GM10248 (cell line): ENCODE data around the gene TOX2.

Source experiments
- CTCF ChIA-PET: fragments of 300-600 bp; sonication (Branson Sonifier 250); formaldehyde crosslinking; extraction: SDS; loops from one replicate; lab custom pipeline; 2021; ENCODE audit warnings: antibody characterized with exemption; lab: Yijun Ruan, JAX
- POLR2A ChIA-PET: fragments of 350-650 bp; sonication (Branson Sonifier 250); formaldehyde crosslinking; extraction: SDS; loops from one replicate; lab custom pipeline; 2020; ENCODE audit warnings: antibody characterized with exemption; lab: Yijun Ruan, JAX
- DNase-seq: peaks from one replicate; pipeline ENCODE4 v3.0.0; 2012; ENCODE audit errors: extremely low spot score
- CTCF ChIP-seq: IDR thresholded peaks from 2 replicates; pipeline ENCODE4 v1.5.1; 2012; ENCODE audit warnings: mild to moderate bottlenecking, low read depth; ENCODE audit errors: extremely low read depth, missing control alignments, control extremely low read depth

TOX2 gene

GRCh38 chr20:43969028-43969447 is 54.4 kb downstream of the TOX2 start:
- POLR2A ChIA-PET, result no interaction called here
- no peak for DNase-seq
- CTCF ChIA-PET, result no interaction called here
- no peak for TF ChIP-seq CTCF

GRCh38 chr20:43969501-43970182 is 55.0 kb downstream of the TOX2 start:
- no peak for TF ChIP-seq CTCF
- DNase-seq, result no peak
- CTCF ChIA-PET, result interaction anchor here (1.6 kb wide), 1 partner anchor 111 kb away, joined by 5 read pairs; no protein-coding TSS in a partner anchor
- POLR2A ChIA-PET, result no interaction called here

- ChIA-PET CTCF (interaction anchor here (0.9 to 1.6 kb wide), 3 partner anchors 13 to 109 kb away, joined by 3 to 5 read pairs (median 5); no protein-coding TSS in a partner anchor), POLR2A (no interaction called here)
- no peak for DNase-seq
- TF ChIP-seq CTCF, result no peak
These were observed 56.6 kb downstream of the TOX2 start for GRCh38 chr20:43971267-43971666.

- POLR2A ChIA-PET, result no interaction called here
- DNase-seq, result no peak
- TF ChIP-seq CTCF, result no peak
- CTCF ChIA-PET, result interaction anchor here (1.6 kb wide), 3 partner anchors 10 to 434 kb away, joined by 4 to 6 read pairs (median 5); no protein-coding TSS in a partner anchor
These were observed 57.4 kb downstream of the TOX2 start for GRCh38 chr20:43972051-43972450.

- no peak for DNase-seq
- TF ChIP-seq CTCF, result no peak
- ChIA-PET CTCF (interaction anchor here (1.6 kb wide), 3 partner anchors 9 to 434 kb away, joined by 4 to 6 read pairs (median 5); no protein-coding TSS in a partner anchor), POLR2A (no interaction called here)
These were observed 58.0 kb downstream of the TOX2 start for GRCh38 chr20:43972692-43973091.

GRCh38 chr20:43973231-43973630 is 58.6 kb downstream of the TOX2 start:
- no peak for TF ChIP-seq CTCF
- ChIA-PET CTCF (interaction anchor here (1.6 kb wide), 2 partner anchors 9 to 435 kb away, joined by 4 to 6 read pairs; no protein-coding TSS in a partner anchor), POLR2A (no interaction called here)
- no peak for DNase-seq
